NCI-H2107 treated with DMSO at 0.1 percent for 48 hours (cell line): ENCODE results near the gene IFITM2.
"Not testable (repeated sequence)": the region's sequence is repeated elsewhere in the genome, so short reads cannot be mapped to it uniquely, and the experiment has no call there.

Experiments
- DNase-seq: peaks from one replicate; lab custom pipeline; 2025; ENCODE audit not compliant: unreplicated experiment; lab: John Stamatoyannopoulos, UW

IFITM2 gene

DNA sequence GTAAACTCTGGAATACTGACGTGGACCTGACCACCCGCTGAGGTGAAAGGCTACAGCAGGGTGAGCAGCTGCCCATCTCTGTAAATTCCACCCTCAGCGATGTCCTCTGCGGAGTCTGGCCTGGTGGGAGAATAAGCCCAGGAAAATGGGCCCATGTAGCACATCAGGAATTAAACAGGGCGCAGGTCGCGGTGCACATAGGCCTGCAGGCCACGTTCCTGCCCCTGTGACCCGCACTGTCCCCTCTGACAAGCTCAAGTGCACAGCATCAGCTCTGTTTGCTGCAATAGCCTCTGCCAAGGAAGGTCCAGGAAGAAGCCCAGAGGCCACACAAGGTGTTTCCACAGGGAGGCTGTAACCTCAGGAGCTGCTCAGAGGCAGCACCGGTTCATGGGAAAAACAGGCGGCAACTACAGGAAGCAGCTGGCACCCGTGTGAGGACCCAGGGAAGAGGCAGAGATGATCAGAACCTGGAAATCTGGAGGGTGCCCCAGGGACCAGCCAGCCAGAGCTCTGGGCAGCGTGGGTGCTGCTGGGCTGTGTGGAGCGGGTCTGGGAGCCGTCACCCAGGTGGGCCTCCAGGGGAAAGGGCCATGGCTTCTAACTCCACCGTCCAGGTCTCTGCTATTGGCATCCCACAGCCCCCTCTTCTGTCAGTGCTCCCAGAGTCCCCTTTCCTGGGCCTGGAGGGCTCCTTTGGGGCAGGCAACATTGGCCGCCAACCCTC, 808 bp upstream of the IFITM2 start:
- no peak for DNase-seq

DNA sequence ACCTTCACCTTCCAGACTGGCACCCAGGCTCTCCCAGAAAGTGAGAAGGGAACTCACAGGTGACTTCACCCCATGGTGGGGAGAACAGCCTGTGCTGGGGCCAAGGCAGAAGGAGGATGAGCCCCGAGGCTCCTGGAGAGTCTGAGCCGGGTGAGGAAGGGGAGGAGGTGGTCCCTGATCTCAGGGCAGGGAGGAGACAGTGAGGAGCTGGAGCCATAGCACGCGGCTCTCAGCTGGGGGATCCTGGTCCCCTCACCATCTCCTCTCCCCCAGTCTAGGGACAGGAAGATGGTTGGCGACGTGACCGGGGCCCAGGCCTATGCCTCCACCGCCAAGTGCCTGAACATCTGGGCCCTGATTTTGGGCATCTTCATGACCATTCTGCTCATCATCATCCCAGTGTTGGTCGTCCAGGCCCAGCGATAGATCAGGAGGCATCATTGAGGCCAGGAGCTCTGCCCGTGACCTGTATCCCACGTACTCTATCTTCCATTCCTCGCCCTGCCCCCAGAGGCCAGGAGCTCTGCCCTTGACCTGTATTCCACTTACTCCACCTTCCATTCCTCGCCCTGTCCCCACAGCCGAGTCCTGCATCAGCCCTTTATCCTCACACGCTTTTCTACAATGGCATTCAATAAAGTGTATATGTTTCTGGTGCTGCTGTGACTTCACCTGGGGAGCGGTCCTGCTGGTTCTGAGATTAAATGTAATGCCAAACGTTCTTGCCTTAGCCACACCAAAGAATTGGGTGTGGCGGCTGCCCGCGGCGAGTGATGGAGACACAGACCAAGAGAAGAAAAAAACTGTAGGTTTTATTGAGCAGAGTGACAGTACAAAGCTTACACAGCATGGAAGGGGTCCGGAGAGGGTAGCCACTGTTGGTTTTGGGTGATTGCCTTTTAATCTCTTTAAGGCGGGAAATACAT, 1.4 kb downstream of the IFITM2 start:
- not testable (repeated sequence) for DNase-seq

DNA sequence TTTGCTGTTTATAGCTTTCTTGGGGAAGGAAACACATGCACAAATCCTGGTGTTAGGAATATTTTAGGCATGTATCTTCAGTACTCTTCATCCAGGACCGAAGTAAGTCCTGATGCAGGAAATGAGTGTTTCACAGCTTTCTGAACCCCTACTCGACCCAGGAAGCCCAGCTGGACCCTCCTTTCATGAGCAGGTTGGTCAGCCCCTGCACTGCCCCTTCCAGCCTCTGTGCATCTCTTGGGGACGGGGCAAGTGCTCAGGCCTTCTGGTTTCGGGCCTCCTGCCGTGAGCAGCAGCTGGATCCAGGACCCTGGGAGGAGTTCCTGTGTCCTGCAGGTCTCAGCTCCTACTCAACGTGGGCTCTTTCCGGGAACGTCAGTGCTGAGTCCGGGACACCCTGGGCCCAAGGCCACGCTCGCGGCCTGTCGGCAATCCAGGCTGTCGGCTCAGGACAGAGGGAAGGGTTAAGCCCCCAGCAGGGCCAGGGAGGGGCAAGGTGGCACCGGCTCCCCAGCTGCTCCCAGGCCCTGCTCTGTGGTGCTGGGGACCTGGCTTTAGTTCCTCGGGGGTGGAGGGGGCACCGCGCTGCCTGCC, 2.5 kb downstream of the IFITM2 start:
- not testable (repeated sequence) for DNase-seq

DNA sequence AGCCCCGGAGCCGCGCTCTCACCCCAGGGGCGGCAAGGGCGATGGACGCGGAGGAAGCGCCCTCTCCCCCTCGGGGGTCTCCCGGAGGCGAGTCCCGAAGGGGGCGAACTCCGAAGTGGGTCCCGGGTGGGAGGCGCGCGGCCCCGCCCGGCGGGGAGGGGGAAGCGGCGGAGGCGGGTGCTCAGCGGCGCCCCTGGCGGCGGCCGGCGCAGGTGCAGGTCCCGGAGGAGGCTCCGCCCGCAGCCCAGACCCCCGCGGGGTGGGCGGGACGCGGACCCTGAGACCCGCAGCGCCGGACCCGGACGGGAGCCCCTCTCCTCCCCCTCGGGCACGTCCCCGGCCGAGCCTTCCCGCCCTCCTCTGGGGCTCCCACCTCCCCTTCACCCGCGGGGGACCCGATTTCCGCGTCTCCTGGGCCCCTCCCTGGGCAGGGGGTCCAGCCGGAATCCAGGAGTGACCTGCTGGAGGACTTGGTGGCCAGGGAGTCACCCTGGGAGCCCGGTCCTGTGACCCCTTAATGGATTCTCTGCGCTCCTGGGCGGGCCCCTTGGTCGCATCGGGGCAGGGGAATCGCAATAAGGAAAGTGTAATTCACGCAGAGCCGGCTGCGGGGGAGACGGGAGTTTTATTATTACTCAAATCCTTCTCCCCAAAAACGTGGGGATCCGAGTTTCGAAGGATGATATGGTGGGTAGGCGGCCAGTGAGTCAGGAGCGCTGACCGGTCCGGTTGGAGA, 3.6 kb downstream of the IFITM2 start:
- not testable (repeated sequence) for DNase-seq

DNA sequence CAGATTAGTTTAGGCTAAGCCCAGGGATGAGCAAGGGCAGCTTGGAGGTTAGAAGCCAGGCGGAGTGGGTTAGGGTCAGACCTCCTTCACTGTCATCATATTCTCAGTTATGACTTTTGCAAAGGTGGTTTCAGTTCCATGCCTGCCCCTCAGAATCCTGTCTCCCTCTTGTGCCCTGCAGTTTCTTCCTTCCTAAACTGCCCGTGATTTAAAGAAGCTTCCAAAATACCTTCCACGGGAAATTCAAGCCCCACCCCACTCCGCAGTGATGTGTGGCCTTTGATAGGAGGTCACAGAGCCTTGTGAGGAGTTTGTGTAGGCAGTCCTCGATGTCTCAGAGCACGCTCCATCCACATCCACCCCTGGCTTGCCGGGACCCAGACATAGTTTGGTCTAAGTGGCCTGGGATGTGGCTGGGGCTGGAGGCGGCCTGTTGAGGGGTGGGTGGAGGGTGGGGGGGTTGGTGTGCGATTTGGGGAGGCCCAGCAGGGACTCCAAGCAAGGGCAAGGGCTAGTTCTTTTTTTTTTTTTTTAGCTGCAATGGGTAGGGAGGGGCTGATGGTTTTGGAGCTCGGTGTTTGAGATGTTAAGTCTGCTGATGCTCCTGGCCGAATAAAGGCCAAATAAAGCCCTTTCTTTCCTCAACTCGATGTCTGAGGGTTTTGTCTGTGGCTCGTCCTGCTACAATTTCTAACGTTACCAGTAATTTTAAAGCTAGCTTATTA, 4.6 kb downstream of the IFITM2 start:
- DNase-seq: no peak

DNA sequence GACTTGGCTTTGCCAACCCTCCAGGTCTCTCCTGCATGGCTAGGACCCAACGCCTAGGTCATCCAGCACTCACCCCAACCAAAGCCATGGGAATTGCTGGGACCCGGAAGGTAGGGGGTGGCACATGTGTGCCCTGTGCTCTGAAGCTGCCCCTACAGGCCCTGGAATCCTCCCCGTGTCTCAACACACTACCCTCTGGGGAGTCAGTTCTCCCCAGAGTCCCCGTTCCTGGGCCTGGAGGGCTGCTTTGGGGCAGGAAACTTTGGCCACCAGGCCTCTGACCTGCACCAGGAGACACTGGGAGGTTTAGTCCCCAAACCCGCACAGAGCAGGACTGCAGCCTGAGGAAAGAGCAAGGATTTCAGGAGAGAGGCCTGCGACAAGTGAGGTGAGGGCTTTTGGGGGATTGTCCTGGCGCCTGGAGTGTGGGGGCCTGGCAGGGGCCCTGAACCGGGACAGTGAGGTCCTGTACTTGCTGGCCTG, 5.7 kb downstream of the IFITM2 start:
- no peak for DNase-seq

DNA sequence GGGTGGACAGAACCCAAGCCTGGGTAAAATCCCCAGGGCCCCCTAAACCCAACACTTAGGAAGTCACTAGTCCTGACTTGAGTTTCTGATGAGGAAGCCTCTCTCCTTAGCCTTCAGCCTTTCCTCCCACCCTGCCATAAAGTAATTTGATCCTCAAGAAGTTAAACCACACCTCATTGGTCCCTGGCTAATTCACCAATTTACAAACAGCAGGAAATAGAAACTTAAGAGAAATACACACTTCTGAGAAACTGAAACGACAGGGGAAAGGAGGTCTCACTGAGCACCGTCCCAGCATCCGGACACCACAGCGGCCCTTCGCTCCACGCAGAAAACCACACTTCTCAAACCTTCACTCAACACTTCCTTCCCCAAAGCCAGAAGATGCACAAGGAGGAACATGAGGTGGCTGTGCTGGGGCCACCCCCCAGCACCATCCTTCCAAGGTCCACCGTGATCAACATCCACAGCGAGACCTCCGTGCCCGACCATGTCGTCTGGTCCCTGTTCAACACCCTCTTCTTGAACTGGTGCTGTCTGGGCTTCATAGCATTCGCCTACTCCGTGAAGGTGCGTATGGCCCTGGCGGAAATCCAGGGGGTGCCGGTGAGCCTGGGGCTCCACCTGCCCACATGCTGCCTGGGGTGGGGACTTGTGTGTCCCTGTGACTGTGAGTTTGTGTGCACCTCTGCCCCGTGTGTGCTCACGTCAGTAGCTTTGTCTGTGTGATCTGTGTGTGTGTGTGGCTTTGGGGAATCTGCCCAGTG, 6.4 kb downstream of the IFITM2 start, which contains the start of gene IFITM1:
Gene IFITM1, plus strand, starts transcription at position 254 of the 767 bp plus-strand sequence. Its CDS starts 131 bp downstream, at position 385.
- DNase-seq: peak; percentile 8

DNA sequence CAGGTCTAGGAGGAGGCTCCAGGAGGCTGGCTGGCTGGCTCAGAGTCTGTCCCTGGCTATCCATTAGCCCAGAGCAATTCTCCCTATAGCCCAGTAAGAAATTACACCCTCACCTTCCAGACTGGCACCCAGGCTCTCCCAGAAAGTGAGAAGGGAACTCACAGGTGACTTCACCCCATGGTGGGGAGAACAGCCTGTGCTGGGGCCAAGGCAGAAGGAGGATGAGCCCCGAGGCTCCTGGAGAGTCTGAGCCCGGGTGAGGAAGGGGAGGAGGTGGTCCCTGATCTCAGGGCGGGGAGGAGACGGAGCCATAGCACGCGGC, 6.9 kb downstream of the IFITM2 start:
- DNase-seq: not testable (repeated sequence)

DNA sequence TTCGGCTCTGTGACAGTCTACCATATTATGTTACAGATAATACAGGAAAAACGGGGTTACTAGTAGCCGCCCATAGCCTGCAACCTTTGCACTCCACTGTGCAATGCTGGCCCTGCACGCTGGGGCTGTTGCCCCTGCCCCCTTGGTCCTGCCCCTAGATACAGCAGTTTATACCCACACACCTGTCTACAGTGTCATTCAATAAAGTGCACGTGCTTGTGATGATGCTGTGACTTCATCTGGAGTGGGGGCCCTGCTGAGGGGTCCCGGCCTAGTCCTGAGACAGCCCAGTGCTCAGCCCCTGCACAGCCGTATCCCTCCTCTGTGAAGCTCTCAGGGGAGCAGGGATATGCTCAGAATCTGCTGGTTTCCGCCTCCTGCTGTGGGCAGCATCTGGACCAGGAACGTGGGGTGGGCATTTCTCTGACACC, 7.5 kb downstream of the IFITM2 start:
- no peak for DNase-seq

DNA sequence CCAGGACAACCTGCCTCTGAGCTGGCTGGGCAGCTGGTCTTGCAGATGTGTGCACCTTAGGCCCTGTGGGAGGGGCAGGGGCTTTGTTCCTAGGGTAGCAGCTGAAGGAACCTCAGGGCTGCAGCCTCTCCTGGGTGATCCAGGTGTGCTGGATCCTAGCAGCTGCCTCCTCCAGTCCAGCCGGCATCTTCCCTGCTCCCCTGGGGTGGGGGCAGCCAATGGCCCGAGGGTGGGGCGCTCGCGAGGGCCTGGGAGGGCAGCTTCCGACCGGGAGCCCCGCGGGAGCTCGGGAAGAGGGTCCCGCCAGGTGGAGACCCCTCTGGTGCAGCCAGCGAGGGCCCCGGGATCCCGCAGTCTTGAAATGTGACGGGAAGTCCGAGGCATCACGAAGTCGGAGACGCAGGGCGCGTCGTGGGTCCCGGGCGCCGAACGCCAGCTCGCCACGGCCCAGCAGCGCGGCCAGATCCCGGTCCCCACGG, 7.9 kb downstream of the IFITM2 start:
- DNase-seq: no peak

DNA sequence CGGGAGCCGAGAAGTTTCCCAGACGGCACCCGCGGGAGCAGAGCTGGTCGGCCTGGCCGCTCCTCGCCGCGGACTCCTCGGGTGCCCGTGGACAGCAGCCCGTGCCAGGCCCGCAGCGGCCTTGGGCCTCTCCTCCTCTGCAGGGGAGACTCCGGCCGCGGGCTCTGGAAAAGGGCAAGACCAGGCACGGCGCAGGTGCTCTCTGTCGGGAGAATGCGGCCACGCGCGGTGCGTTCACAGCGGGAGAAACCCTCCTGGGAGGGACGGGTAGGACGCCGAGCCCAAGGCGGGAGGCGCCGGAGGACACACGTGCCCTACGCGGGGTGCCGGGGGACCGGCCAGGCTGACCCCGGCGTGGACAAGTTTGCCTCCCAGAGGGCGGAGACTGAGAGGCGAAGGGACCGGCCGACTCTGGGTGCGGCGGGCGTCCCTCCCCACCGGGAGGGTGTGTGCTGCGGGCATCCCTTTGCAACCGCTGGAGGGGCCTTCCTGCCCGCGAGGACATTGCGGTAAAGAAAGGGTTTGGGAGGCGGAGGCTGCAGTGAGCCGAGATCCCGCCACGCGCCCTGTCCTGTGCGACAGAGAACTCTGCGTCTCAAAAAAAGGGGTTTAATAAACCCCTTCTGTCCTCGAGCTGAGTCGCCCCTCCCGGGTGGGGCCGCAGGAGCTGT, 8.6 kb downstream of the IFITM2 start:
- DNase-seq: no peak

DNA sequence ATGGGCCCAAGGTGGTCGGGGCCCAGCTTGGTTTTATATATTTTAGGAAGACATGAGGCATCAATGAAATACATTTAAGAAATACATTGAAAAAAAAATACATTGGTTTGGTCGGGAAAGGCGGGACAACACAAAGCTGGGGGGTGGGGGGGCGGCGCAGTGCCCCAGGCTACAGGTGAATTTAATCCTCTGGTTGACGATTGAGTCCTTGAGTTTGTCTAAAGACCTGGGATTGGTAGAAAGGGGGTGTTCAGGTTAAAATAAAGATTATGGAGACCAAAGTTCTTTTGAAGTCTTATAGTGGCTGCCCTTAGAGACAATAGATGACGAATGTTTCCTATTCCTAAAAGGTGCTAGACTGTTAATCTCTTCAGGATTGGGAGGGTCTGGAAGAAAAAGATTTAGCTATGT, 9.3 kb downstream of the IFITM2 start:
- DNase-seq: no peak

DNA sequence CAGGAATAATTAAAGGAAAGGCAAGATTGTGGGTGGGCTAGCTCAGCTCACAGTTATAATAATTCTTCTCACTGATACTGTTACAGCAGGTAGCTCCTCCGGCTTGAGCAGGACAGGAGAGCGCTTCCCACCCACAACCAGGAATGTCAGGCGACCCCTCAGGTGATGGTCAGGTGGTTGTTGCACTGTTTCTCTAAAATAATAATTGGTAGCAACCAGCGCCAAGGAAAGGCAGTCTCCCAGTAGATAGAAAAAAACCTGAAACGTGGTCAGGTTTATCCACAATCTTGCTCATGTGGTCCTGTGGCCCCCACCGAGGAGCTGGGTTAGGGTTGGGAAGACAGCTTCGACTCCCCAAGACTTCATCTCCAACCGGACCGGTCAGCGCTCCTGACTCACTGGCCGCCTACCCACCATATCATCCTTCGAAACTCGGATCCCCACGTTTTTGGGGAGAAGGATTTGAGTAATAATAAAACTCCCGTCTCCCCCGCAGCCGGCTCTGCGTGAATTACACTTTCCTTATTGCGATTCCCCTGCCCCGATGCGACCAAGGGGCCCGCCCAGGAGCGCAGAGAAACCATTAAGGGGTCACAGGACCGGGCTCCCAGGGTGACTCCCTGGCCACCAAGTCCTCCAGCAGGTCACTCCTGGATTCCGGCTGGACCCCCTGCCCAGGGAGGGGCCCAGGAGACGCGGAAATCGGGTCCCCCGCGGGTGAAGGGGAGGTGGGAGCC, 10.2 kb downstream of the IFITM2 start:
- not testable (repeated sequence) for DNase-seq

DNA sequence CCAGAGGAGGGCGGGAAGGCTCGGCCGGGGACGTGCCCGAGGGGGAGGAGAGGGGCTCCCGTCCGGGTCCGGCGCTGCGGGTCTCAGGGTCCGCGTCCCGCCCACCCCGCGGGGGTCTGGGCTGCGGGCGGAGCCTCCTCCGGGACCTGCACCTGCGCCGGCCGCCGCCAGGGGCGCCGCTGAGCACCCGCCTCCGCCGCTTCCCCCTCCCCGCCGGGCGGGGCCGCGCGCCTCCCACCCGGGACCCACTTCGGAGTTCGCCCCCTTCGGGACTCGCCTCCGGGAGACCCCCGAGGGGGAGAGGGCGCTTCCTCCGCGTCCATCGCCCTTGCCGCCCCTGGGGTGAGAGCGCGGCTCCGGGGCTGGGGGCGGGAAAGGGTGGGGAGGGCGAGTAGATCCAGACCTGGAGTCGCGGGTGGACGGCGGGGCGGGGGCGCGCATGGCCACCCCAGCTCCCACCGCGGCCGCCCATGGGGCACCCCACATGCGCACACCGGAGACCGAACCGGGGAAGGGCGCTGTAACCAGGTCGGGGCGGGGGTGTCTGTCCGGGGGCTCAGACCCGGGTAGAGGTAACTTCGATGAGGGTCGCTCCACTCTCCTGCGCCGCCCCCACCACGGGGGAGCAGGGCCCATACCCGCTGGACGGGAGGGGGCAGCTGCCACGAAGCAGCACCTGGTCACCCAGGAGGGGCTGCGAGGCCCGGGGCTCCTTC, 10.9 kb downstream of the IFITM2 start:
- DNase-seq: not testable (repeated sequence)

DNA sequence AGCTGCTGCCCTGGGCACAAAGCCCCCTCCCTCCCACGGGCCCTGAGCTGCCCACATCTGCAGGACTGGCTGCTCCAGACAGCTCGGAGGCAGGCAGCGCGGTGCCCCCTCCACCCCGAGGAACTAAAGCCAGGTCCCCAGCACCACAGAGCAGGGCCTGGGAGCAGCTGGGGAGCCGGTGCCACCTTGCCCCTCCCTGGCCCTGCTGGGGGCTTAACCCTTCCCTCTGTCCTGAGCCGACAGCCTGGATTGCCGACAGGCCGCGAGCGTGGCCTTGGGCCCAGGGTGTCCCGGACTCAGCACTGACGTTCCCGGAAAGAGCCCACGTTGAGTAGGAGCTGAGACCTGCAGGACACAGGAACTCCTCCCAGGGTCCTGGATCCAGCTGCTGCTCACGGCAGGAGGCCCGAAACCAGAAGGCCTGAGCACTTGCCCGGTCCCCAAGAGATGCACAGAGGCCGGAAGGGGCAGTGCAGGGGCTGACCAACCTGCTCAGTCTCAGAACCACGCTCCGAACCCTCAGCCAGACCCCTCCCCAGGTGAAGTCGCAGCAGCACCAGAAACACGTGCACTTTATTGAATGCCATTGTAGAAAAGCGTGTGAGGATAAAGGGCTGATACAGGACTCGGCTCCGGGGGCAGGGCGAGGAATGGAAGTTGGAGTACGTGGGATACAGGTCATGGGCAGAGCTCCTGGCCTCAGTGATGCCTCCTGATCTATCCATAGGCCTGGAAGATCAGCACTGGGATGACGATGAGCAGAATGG, 11.7 kb downstream of the IFITM2 start:
- not testable (repeated sequence) for DNase-seq

DNA sequence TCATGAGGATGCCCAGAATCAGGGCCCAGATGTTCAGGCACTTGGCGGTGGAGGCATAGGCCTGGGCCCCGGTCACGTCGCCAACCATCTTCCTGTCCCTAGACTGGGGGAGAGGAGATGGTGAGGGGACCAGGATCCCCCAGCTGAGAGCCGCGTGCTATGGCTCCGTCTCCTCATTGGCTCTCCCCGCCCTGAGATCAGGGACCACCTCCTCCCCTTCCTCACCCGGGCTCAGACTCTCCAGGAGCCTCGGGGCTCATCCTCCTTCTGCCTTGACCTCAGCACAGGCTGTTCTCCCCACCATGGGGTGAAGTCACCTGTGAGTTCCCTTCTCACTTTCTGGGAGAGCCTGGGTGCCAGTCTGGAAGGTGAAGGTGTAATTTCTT, 12.3 kb downstream of the IFITM2 start:
- not testable (repeated sequence) for DNase-seq

DNA sequence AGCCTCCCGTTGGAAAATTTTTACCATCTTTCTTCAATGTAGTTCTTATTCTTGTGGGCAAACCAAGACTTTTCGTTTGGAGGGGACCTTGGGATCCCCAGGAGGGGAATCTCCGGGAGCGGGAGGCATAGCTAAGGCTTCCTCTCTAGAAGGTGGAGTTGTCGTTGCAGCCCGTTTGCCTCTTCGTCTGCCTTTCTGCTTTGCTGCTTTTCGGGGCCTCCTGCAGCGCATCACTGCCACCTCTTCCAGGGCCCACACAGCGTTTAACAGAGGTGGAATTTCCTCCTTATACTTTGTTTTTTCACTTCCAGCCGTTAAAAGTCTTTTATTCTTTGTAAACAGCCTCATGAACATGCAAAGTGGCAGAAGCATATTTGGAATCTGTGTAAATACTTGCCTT, 16.5 kb downstream of the IFITM2 start:
- no peak for DNase-seq
